Measurements from ENCODE around the gene B2M. TPM values are rescaled to one million over a fixed set of nuclear protein-coding genes. Genes with fewer than 3 reads are reported as not detected.

B2M gene
- total and polyA plus RNA-seq, 10 of the 15 experiments (the other 5 are each of a cell fraction or from before 2014, with no cell fraction given) = 2,901 to 22,794 (median 8,374) TPM

DNA sequence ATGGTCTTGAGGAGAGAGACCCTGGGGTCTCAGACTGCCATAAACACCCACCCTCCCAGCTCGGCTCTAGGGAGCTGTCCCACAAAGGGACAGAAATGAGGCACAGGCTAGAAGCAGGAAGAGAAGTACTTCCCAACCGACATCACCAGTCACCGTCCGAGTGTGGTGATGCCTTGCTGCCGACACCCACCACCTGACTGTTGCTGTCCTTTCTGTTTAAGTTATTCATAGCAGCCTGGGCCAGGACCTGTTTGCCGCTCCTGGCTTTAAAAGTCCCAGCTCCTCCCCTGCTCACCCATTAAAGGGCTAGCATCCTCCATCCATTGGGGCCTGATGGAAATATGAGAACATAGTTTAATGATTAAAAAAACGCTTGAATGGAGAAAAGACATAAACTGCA, 34.6 kb upstream of the B2M start (continued):
- TF ChIP-seq, protein P1, sequence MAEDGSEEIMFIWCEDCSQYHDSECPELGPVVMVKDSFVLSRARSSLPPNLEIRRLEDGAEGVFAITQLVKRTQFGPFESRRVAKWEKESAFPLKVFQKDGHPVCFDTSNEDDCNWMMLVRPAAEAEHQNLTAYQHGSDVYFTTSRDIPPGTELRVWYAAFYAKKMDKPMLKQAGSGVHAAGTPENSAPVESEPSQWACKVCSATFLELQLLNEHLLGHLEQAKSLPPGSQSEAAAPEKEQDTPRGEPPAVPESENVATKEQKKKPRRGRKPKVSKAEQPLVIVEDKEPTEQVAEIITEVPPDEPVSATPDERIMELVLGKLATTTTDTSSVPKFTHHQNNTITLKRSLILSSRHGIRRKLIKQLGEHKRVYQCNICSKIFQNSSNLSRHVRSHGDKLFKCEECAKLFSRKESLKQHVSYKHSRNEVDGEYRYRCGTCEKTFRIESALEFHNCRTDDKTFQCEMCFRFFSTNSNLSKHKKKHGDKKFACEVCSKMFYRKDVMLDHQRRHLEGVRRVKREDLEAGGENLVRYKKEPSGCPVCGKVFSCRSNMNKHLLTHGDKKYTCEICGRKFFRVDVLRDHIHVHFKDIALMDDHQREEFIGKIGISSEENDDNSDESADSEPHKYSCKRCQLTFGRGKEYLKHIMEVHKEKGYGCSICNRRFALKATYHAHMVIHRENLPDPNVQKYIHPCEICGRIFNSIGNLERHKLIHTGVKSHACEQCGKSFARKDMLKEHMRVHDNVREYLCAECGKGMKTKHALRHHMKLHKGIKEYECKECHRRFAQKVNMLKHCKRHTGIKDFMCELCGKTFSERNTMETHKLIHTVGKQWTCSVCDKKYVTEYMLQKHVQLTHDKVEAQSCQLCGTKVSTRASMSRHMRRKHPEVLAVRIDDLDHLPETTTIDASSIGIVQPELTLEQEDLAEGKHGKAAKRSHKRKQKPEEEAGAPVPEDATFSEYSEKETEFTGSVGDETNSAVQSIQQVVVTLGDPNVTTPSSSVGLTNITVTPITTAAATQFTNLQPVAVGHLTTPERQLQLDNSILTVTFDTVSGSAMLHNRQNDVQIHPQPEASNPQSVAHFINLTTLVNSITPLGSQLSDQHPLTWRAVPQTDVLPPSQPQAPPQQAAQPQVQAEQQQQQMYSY (CRISPR knock-in tag; IDR thresholded peaks at IDR 0.05) = no peak

DNA sequence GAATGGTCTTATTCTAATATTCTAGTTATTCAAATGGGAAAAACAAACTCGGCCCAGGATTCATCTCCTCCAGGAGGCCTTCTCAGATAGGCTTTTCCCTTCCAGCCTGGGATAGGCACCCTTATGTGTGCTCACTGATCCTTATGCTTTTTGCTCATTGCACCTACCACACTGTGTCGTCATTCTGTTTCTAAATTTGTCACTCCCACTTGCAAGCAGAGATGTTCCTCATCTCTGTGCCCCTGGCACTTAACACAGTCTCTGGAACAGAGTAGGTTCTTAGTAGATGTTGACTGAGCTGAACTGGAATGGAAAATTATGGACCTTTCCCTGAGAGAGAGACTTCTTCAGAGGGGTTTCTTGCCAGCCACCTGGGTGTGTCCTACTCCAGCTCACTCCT, 29.1 kb upstream of the B2M start:
- 25% methylated on average over 2 of the region's 2 CpGs for WGBS (ENCODE audit: insufficient coverage, insufficient replicate concordance, low lambda C conversion rate, missing lambda C conversion rate)
- Histone ChIP-seq H3K36me3 (ENCODE audit: control insufficient read depth in 2 of 2, insufficient read depth in 2 of 2, low read length in 1 of 2) (no peaks in the 10 kb centered on the region), H3K4me1 (ENCODE audit: control insufficient read depth, insufficient read depth, low read length) (peaks cover 28% of the 10 kb centered on the region), H2AFZ (ENCODE audit: control insufficient read depth, low read depth, low read length) (no peak overlapping the region), H3K27ac (ENCODE audit: control insufficient read depth, insufficient read depth) (no peak overlapping the region), H3K79me2 (ENCODE audit: control insufficient read depth, insufficient read depth, low read length) (no peaks in the 10 kb centered on the region; the same call in 1 of the 2 replicates), H3K9ac (ENCODE audit: control insufficient read depth, insufficient read depth, low read length) (no peak overlapping the region), H3K4me3 (no peak overlapping the region), H3K27me3 (replicated peaks in 1 of 2; ENCODE audit: control insufficient read depth in 2 of 2, insufficient read depth in 2 of 2, low read length in 1 of 2) (no peaks in the 10 kb centered on the region), H3K4me2 (ENCODE audit: control insufficient read depth, insufficient read depth) (no peak overlapping the region), H4K20me1 (ENCODE audit: control insufficient read depth, insufficient read depth) (no peaks in the 10 kb centered on the region), H3K9me3 (replicated peaks; ENCODE audit: control insufficient read depth, insufficient read depth, low read length) (no peaks in the 10 kb centered on the region)
- CTCF ChIA-PET = interaction anchor here (1.3 to 5.1 kb wide), 7 partner anchors 9 to 137 kb away, joined by 3 to 60 read pairs (median 5); partner anchors contain the start of genes B2M, PATL2 and SPG11
- FAIRE-seq (no peak), DNase-seq (ENCODE audit: low read depth, low spot score) (no peak), ATAC-seq (peak; percentile 71)
- no TSS peak for BruUV-seq (replicated peaks)
- intact Hi-C loops (cut with micrococcal nuclease; ENCODE audit: unreplicated experiment) (loop anchor here (2.0 kb wide), 1 partner anchor 17 kb away; no protein-coding TSS in a partner anchor), in situ Hi-C loops (cut with MboI) (no loop called here)
- 0 out of 2 replicates have a peak, but pooled peaks have one; percentile 20 for TF ChIP-seq JUNB (IDR thresholded peaks at IDR 0.05)
- no peak for TF ChIP-seq ASH2L (IDR thresholded peaks at IDR 0.05; ENCODE audit: borderline replicate concordance, low read depth)
- no peak for TF ChIP-seq HDAC6 (IDR thresholded peaks at IDR 0.05; ENCODE audit: unreplicated experiment)
- TF ChIP-seq ATF7 (IDR thresholded peaks at IDR 0.05; ENCODE audit: low read depth) = peak; percentile 49; the same call in 1 of the 2 replicates
- SMC1A ChIA-PET (ENCODE audit: uncharacterized antibody, unreplicated experiment) = interaction anchor here (1.2 to 5.0 kb wide), 8 partner anchors 10 to 55 kb away, joined by 3 to 73 read pairs (median 12); partner anchors contain the start of genes B2M, PATL2, SPG11 and TRIM69
- RAD21 ChIA-PET (ENCODE audit: unreplicated experiment) = interaction anchor here (1.4 to 4.7 kb wide), 6 partner anchors 10 to 55 kb away, joined by 3 to 69 read pairs (median 16); partner anchors contain the start of genes B2M, PATL2, SPG11 and TRIM69
- POLR2A ChIA-PET = interaction anchor here (0.6 to 5.9 kb wide), 8 partner anchors 10 to 136 kb away, joined by 3 to 60 read pairs (median 8); partner anchors contain the start of genes B2M, PATL2 and SPG11
